OCI-LY7 (cell line): ENCODE measurements around the gene YKT6. TPM values are rescaled to one million over a fixed set of nuclear protein-coding genes. Genes with fewer than 3 reads are reported as not detected.

Experiments used
- BruUV-seq: library from RNA; stranded (reverse); fragments of 400-500 nt; replicated peaks from 2 replicates; lab custom pipeline; 2021; lab: Mats Ljungman, UMichigan
- CTCF ChIA-PET: fragments of 300-600 bp; sonication (Branson Sonifier 250); formaldehyde crosslinking; loops from one replicate; lab custom pipeline; 2022; ENCODE audit warnings: antibody characterized with exemption; ENCODE audit not compliant: unreplicated experiment; lab: Charles Lee
- POLR2A ChIA-PET: fragments of 300-600 bp; sonication (Branson Sonifier 250); formaldehyde crosslinking; loops from one replicate; lab custom pipeline; 2022; ENCODE audit warnings: antibody characterized with exemption; lab: Charles Lee
- DNase-seq: peaks from one replicate; pipeline ENCODE4 v3.0.0-alpha.2; 2015; ENCODE audit warnings: low spot score
- H2AFZ ChIP-seq: fragments of 200-600 bp; sonication (generic), shearing (Covaris generic); 2 replicates; pipeline ENCODE4 v1.6.1; 2014; ENCODE audit warnings: mild to moderate bottlenecking, antibody characterized with exemption, low read length, moderate library complexity
- H3K27ac ChIP-seq: fragments of 200-600 bp; sonication (generic); 2 replicates; pipeline ENCODE4 v1.5.1; 2014; ENCODE audit warnings: mixed run types, low read depth, mild to moderate bottlenecking, moderate library complexity, low read length, inconsistent platforms; ENCODE audit not compliant: poor library complexity, severe bottlenecking
- H3K36me3 ChIP-seq: fragments of 200-600 bp; sonication (generic); 2 replicates; pipeline ENCODE4 v1.6.1; 2014; ENCODE audit warnings: mild to moderate bottlenecking, antibody characterized with exemption, low read length, moderate library complexity, mixed read lengths; ENCODE audit not compliant: insufficient read depth
- H3K4me1 ChIP-seq: fragments of 200-600 bp; sonication (generic); 2 replicates; pipeline ENCODE4 v1.5.1; 2014; ENCODE audit warnings: mild to moderate bottlenecking, low read length; ENCODE audit not compliant: insufficient read depth, poor library complexity, severe bottlenecking
- H3K4me2 ChIP-seq: fragments of 200-600 bp; sonication (generic); 2 replicates; pipeline ENCODE4 v1.6.1; 2014; ENCODE audit warnings: mild to moderate bottlenecking, low read length
- H3K4me3 ChIP-seq: fragments of 200-600 bp; sonication (generic); 2 replicates; pipeline ENCODE4 v1.5.1; 2014; ENCODE audit warnings: mild to moderate bottlenecking, low read depth, low read length; ENCODE audit not compliant: poor library complexity, severe bottlenecking
- H3K79me2 ChIP-seq: fragments of 200-600 bp; sonication (generic); 2 replicates; pipeline ENCODE4 v1.6.1; 2016; ENCODE audit warnings: low read depth, mild to moderate bottlenecking, low read length, moderate library complexity, mixed read lengths; ENCODE audit not compliant: insufficient read depth
- H3K9me2 ChIP-seq: fragments of 200-600 bp; sonication (generic); 2 replicates; pipeline ENCODE4 v1.6.1; 2016; ENCODE audit warnings: mild to moderate bottlenecking, low read length, mixed read lengths; ENCODE audit not compliant: insufficient read depth
- H3K9me3 ChIP-seq: fragments of 200-600 bp; sonication (generic); 2 replicates; pipeline ENCODE4 v1.6.1; 2014; ENCODE audit warnings: mild to moderate bottlenecking, mixed run types, low read length, mixed read lengths
- H4K20me1 ChIP-seq: fragments of 200-600 bp; sonication (generic); 2 replicates; pipeline ENCODE4 v1.6.1; 2014; ENCODE audit warnings: mild to moderate bottlenecking, antibody characterized with exemption, low read length, moderate library complexity, mixed read lengths; ENCODE audit not compliant: insufficient read depth
- EZH2phosphoT487 ChIP-seq: fragments of 200-600 bp; sonication (generic); IDR thresholded peaks from 2 replicates; pipeline ENCODE4 v1.6.1; 2018; ENCODE audit warnings: low read depth, borderline replicate concordance, mild to moderate bottlenecking, mixed run types, antibody characterized with exemption, low read length, moderate library complexity, mixed read lengths
- intact Hi-C: fragments of 100-400 bp; cut with micrococcal nuclease; formaldehyde crosslinking; loops from one replicate; pipeline ENCODE4 v1.10.0; 2022; ENCODE audit not compliant: unreplicated experiment
- total RNA-seq, 2 experiments: library from RNA; depleted of rRNA in 1 of 2; stranded (reverse); fragments of >200 nt in 1 of 2; shearing (Covaris generic) in 1 of 2; gene quantifications; 2 replicates each; pipeline ENCODE4 v1.2.3, GENCODE V29; 2014 to 2022
- TF ChIP-seq, protein P1 (sequence below): fragments of 200-600 bp; sonication (generic); conservative IDR thresholded peaks from 2 replicates; pipeline ENCODE4 v1.5.1; 2014; ENCODE audit warnings: mild to moderate bottlenecking, antibody characterized with exemption, low read length, moderate library complexity, mixed read lengths

The YKT6 gene
- total RNA-seq, 2 experiments from 2014 or later: 50.6 to 74.2 TPM

DNA sequence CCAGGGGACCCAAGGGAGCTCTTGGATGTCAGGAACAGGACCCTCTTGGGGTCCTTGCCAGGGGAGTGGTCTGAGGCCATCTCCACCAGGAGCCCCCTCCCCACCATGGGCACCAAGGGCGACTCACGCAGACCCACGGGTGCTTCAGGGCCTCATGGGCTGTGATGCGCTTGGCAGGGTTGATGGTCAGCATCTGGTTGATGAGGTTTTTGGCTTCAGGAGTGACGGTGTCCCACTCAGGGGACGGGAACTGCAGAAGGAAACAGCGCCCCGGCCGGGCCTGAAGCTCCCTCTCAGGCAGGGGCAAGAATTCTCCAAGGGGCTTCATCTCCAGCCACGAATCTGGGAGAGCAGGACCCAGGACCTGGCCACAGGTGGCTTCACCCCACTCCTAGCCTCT lies 41.3 kb downstream of the YKT6 start:
- no peak for DNase-seq
- no TSS peak for BruUV-seq
- H3K4me1 ChIP-seq: peaks cover 4% of the 10 kb centered on the region
- H2AFZ ChIP-seq: no peak overlapping the region
- no peaks in the 10 kb centered on the region for H4K20me1 ChIP-seq
- ChIA-PET POLR2A (no interaction called here), CTCF (interaction anchor here (0.7 kb wide), 1 partner anchor 212 kb away, joined by 3 read pairs; no protein-coding TSS in a partner anchor)
- no peaks in the 10 kb centered on the region for H3K79me2 ChIP-seq
- H3K9me2 ChIP-seq: no peaks in the 10 kb centered on the region
- no peak overlapping the region for H3K27ac ChIP-seq
- TF ChIP-seq, protein P1, sequence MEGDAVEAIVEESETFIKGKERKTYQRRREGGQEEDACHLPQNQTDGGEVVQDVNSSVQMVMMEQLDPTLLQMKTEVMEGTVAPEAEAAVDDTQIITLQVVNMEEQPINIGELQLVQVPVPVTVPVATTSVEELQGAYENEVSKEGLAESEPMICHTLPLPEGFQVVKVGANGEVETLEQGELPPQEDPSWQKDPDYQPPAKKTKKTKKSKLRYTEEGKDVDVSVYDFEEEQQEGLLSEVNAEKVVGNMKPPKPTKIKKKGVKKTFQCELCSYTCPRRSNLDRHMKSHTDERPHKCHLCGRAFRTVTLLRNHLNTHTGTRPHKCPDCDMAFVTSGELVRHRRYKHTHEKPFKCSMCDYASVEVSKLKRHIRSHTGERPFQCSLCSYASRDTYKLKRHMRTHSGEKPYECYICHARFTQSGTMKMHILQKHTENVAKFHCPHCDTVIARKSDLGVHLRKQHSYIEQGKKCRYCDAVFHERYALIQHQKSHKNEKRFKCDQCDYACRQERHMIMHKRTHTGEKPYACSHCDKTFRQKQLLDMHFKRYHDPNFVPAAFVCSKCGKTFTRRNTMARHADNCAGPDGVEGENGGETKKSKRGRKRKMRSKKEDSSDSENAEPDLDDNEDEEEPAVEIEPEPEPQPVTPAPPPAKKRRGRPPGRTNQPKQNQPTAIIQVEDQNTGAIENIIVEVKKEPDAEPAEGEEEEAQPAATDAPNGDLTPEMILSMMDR: no peak
- no peak for TF ChIP-seq EZH2phosphoT487
- no peaks in the 10 kb centered on the region for H3K9me3 ChIP-seq
- H3K4me3 ChIP-seq: no peak overlapping the region
- H3K4me2 ChIP-seq: no peak overlapping the region
- intact Hi-C loops: no loop called here
- no peaks in the 10 kb centered on the region for H3K36me3 ChIP-seq

DNA sequence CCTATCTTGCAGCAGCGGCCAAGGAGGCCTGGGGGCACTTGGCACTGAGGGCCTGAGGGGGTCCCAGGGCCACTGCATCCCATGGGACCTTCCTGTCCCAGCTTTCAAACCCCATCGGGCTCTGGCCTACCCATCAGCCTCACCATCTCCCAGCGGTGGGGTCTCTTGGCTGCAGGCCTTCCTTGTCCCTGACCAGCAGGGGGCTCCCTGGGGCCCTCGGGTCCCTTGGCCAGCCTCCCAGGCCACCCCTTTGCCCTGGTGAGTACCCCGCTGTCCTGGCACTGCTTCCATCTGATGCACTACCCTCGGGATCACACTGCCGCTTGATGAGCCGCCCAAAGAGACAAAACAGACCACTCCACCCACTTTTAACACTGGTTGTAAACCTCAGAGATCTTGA lies 43.5 kb downstream of the YKT6 start:
- Histone ChIP-seq H3K4me3 (no peak overlapping the region), H4K20me1 (no peaks in the 10 kb centered on the region), H3K27ac (no peak overlapping the region), H3K36me3 (no peaks in the 10 kb centered on the region), H3K4me1 (peaks cover 4% of the 10 kb centered on the region), H3K9me2 (no peaks in the 10 kb centered on the region), H3K4me2 (no peak overlapping the region), H2AFZ (no peak overlapping the region), H3K9me3 (no peaks in the 10 kb centered on the region), H3K79me2 (no peaks in the 10 kb centered on the region)
- no TSS peak for BruUV-seq
- ChIA-PET POLR2A (no interaction called here), CTCF (no interaction called here)
- DNase-seq: peak; percentile 57
- TF ChIP-seq, protein P1: peak; percentile 75
- TF ChIP-seq EZH2phosphoT487: no peak
- intact Hi-C loops: no loop called here

DNA sequence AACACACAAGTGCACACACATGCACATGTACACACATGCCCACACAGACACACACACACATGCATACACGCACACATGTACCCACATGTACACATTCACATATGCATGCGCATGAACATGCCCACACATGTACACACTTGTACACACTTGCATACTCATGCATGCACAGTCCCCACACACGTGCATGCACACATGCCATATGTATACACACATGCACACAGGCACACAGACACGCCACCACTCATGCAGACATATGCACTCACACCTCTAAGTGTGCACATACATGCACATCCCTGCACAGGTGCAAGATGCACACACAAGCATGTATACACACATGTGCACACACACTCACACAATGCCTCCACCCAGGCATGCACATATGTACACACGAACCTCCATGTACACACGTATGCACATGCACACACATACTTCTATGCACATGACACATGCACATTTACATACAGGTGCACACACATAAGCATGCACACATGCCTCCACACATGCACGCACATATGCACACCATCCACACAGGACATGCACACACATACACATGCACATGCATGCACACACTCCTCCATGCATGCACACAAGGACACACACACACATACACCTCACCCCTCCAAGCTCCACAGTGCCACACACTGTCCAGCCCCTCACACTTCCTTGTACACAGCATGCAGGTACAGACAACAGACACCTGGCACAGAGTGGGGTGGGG lies 45.8 kb downstream of the YKT6 start:
- H3K27ac ChIP-seq: no peak overlapping the region
- H3K4me2 ChIP-seq: no peak overlapping the region
- no peaks in the 10 kb centered on the region for H3K9me3 ChIP-seq
- no peaks in the 10 kb centered on the region for H4K20me1 ChIP-seq
- no peaks in the 10 kb centered on the region for H3K9me2 ChIP-seq
- no peaks in the 10 kb centered on the region for H3K79me2 ChIP-seq
- POLR2A ChIA-PET: no interaction called here
- DNase-seq: no peak
- no peak overlapping the region for H2AFZ ChIP-seq
- no peak overlapping the region for H3K4me3 ChIP-seq
- H3K36me3 ChIP-seq: no peaks in the 10 kb centered on the region
- intact Hi-C loops: no loop called here
- TF ChIP-seq EZH2phosphoT487: no peak
- TF ChIP-seq, protein P1: no peak
- BruUV-seq: no TSS peak
- no peaks in the 10 kb centered on the region for H3K4me1 ChIP-seq
- CTCF ChIA-PET: no interaction called here
